SH-SY5Y (cell line): ENCODE data around the gene MBP.

Source experiments
- GATA2 ChIP-seq: IDR thresholded peaks from 2 replicates; pipeline ENCODE4 v1.6.1; 2011; ENCODE audit warnings: mild to moderate bottlenecking, low read depth, low read length
- GATA3 ChIP-seq: IDR thresholded peaks from 2 replicates; pipeline ENCODE4 v1.6.1; 2011; ENCODE audit warnings: low read depth, mild to moderate bottlenecking, low read length, moderate library complexity

- no peak for TF ChIP-seq GATA2
- TF ChIP-seq GATA3: no peak
Measured at GRCh38 chr18:77177009-77177408, 44.4 kb upstream of the MBP start.
